Neural progenitor cell (in vitro differentiated cells): ENCODE data around the gene CERT1.

ENCODE experiments used
- CTCF ChIP-seq: fragments of 200-600 bp; sonication (generic); IDR thresholded peaks from 2 replicates; pipeline ENCODE4 v1.5.1; 2017; ENCODE audit warnings: antibody characterized with exemption, mild to moderate bottlenecking
- EZH2 ChIP-seq: fragments of 200-600 bp; sonication (generic); IDR thresholded peaks from 2 replicates; pipeline ENCODE4 v1.6.1; 2017; ENCODE audit warnings: antibody characterized with exemption, mild to moderate bottlenecking, moderate library complexity
- EZH2phosphoT487 ChIP-seq: fragments of 200-600 bp; sonication (generic); IDR thresholded peaks from 2 replicates; pipeline ENCODE4 v1.6.1; 2017; ENCODE audit warnings: antibody characterized with exemption

- TF ChIP-seq CTCF (peak; percentile 13), EZH2 (no peak), EZH2phosphoT487 (no peak)
These were observed 99.1 kb downstream of the CERT1 start for GRCh38 chr5:75412111-75412990.
